ENCODE measurements around the gene ACKR4.

DNA sequence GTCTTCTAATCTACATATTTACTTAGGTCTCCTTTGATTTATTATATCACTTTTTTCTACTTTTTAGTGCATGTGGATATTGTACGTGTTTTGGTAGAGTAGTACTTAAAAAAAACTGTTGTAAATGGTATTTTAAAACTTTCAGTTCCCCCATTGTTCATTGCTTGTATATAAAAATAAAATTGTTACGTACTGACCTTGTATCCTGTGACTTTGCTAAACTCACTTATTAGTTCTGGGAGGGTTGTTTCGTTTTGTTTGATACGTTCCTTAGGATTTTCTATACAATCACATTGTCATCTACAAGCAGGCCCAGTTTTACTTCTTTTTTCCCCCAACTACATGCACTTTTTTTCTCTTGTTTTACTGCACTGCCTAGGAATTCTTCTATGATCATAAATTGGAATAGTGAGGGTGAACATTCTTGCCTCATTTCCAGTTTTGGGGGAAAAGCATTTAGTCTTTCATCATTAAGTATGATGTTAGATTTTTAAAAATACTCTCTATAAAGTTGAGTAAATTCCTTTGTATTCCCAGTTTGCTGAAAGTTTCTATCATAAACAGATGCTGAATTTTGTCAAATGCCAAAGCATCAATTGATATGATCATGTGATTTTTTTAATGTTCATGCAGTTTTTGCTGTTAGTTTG lies 33.5 kb upstream of the ACKR4 start:
- TF ChIP-seq, protein P1, sequence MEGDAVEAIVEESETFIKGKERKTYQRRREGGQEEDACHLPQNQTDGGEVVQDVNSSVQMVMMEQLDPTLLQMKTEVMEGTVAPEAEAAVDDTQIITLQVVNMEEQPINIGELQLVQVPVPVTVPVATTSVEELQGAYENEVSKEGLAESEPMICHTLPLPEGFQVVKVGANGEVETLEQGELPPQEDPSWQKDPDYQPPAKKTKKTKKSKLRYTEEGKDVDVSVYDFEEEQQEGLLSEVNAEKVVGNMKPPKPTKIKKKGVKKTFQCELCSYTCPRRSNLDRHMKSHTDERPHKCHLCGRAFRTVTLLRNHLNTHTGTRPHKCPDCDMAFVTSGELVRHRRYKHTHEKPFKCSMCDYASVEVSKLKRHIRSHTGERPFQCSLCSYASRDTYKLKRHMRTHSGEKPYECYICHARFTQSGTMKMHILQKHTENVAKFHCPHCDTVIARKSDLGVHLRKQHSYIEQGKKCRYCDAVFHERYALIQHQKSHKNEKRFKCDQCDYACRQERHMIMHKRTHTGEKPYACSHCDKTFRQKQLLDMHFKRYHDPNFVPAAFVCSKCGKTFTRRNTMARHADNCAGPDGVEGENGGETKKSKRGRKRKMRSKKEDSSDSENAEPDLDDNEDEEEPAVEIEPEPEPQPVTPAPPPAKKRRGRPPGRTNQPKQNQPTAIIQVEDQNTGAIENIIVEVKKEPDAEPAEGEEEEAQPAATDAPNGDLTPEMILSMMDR (IDR thresholded peaks at IDR 0.05; ENCODE audit: borderline replicate concordance, extremely low read depth, low read length, poor library complexity, severe bottlenecking): no peak
- TF ChIP-seq EZH2 (IDR thresholded peaks at IDR 0.05; ENCODE audit: borderline replicate concordance, low read depth, low read length, severe bottlenecking): no peak

Data from DND-41 (cell line).